T-helper 1 cell treated with Interleukin-12 subunit alpha and Interleukin-12 subunit beta and Interleukin-4 antibody, amounts not matched to agents 30 μg/mL and 1 μg/mL, for 36 hours (primary cell): Measurements from ENCODE around the gene CHST10.
A peak's percentile ranks its signal among the peaks of the same experiment; 100 is the strongest.

Experiments used
- H3K27ac Mint-ChIP-seq: one replicate; pipeline ENCODE4 v1.8.0; 2021; ENCODE audit warnings: mild to moderate bottlenecking, mixed read lengths
- H3K27me3 Mint-ChIP-seq: one replicate; pipeline ENCODE4 v1.8.0; 2021; ENCODE audit warnings: low read depth, mixed read lengths
- H3K36me3 Mint-ChIP-seq: one replicate; pipeline ENCODE4 v1.8.0; 2021; ENCODE audit warnings: low read depth, mixed read lengths
- H3K4me1 Mint-ChIP-seq: one replicate; pipeline ENCODE4 v1.8.0; 2021; ENCODE audit warnings: low read depth, mixed read lengths
- H3K4me3 Mint-ChIP-seq: one replicate; pipeline ENCODE4 v1.8.0; 2021; ENCODE audit warnings: mild to moderate bottlenecking, moderate library complexity, mixed read lengths
- H3K9me3 Mint-ChIP-seq: one replicate; pipeline ENCODE4 v1.8.0; 2021; ENCODE audit warnings: mixed read lengths

Gene CHST10

GRCh38 chr2:100424277-100424875 is 6.9 kb upstream of the CHST10 start:
- no peak overlapping the region for H3K27ac Mint-ChIP-seq
- no peaks in the 10 kb centered on the region for H3K9me3 Mint-ChIP-seq
- peaks cover 2% of the 10 kb centered on the region for H3K4me1 Mint-ChIP-seq
- no peak overlapping the region for H3K4me3 Mint-ChIP-seq
- peaks cover 36% of the 10 kb centered on the region for H3K27me3 Mint-ChIP-seq
- no peaks in the 10 kb centered on the region for H3K36me3 Mint-ChIP-seq

GRCh38 chr2:100423631-100424030 is 6.2 kb upstream of the CHST10 start:
- H3K4me1 Mint-ChIP-seq = peaks cover 2% of the 10 kb centered on the region

GRCh38 chr2:100422320-100423055 is 5.0 kb upstream of the CHST10 start:
- no peak overlapping the region for H3K27ac Mint-ChIP-seq
- no peaks in the 10 kb centered on the region for H3K36me3 Mint-ChIP-seq
- H3K4me1 Mint-ChIP-seq = peaks cover under 1% of the 10 kb centered on the region
- peaks cover 22% of the 10 kb centered on the region for H3K27me3 Mint-ChIP-seq
- no peak overlapping the region for H3K4me3 Mint-ChIP-seq
- H3K9me3 Mint-ChIP-seq = no peaks in the 10 kb centered on the region

More at GRCh38 chr2:100423631-100424030, 6.2 kb upstream of the CHST10 start:
- Mint-ChIP-seq H3K27me3 (peaks cover 28% of the 10 kb centered on the region), H3K9me3 (no peaks in the 10 kb centered on the region), H3K4me3 (no peak overlapping the region), H3K36me3 (no peaks in the 10 kb centered on the region), H3K27ac (no peak overlapping the region)

- no peaks in the 10 kb centered on the region for H3K36me3 Mint-ChIP-seq
- H3K27me3 Mint-ChIP-seq = peaks cover 20% of the 10 kb centered on the region
- no peaks in the 10 kb centered on the region for H3K9me3 Mint-ChIP-seq
- no peak overlapping the region for H3K27ac Mint-ChIP-seq
- H3K4me1 Mint-ChIP-seq = peaks cover 8% of the 10 kb centered on the region
- no peak overlapping the region for H3K4me3 Mint-ChIP-seq
These were observed 2.4 kb upstream of the CHST10 start for GRCh38 chr2:100419915-100420314.

GRCh38 chr2:100418406-100418962 is 1.0 kb upstream of the CHST10 start:
- Mint-ChIP-seq H3K36me3 (no peaks in the 10 kb centered on the region), H3K9me3 (no peaks in the 10 kb centered on the region), H3K27ac (no peak overlapping the region), H3K4me1 (peaks cover 8% of the 10 kb centered on the region), H3K4me3 (peak overlapping the region; percentile 3), H3K27me3 (peaks cover 11% of the 10 kb centered on the region)

- Mint-ChIP-seq H3K4me3 (peak overlapping the region; percentile 78), H3K27ac (no peak overlapping the region), H3K9me3 (no peaks in the 10 kb centered on the region), H3K27me3 (peaks cover 10% of the 10 kb centered on the region), H3K4me1 (peaks cover 8% of the 10 kb centered on the region), H3K36me3 (no peaks in the 10 kb centered on the region)
These were observed 250 bp upstream of the CHST10 start for GRCh38 chr2:100417711-100418124.

GRCh38 chr2:100416397-100416934 is 1.0 kb downstream of the CHST10 start:
- peaks cover 8% of the 10 kb centered on the region for H3K4me1 Mint-ChIP-seq
- peak overlapping the region; percentile 82 for H3K4me3 Mint-ChIP-seq
- H3K27me3 Mint-ChIP-seq = peaks cover 5% of the 10 kb centered on the region
- H3K9me3 Mint-ChIP-seq = no peaks in the 10 kb centered on the region
- no peaks in the 10 kb centered on the region for H3K36me3 Mint-ChIP-seq
- H3K27ac Mint-ChIP-seq = no peak overlapping the region

GRCh38 chr2:100413571-100413970 is 3.9 kb downstream of the CHST10 start:
- H3K27ac Mint-ChIP-seq = no peak overlapping the region
- no peak overlapping the region for H3K4me3 Mint-ChIP-seq
- H3K36me3 Mint-ChIP-seq = no peaks in the 10 kb centered on the region

GRCh38 chr2:100412881-100413321 is 4.6 kb downstream of the CHST10 start:
- Mint-ChIP-seq H3K27me3 (peaks cover 5% of the 10 kb centered on the region), H3K27ac (no peak overlapping the region), H3K36me3 (no peaks in the 10 kb centered on the region), H3K9me3 (no peaks in the 10 kb centered on the region), H3K4me3 (no peak overlapping the region), H3K4me1 (peaks cover 8% of the 10 kb centered on the region)

More at GRCh38 chr2:100413571-100413970, 3.9 kb downstream of the CHST10 start:
- Mint-ChIP-seq H3K9me3 (no peaks in the 10 kb centered on the region), H3K4me1 (peaks cover 8% of the 10 kb centered on the region), H3K27me3 (peaks cover 5% of the 10 kb centered on the region)

- peaks cover 5% of the 10 kb centered on the region for H3K27me3 Mint-ChIP-seq
- no peak overlapping the region for H3K4me3 Mint-ChIP-seq
- H3K9me3 Mint-ChIP-seq = no peaks in the 10 kb centered on the region
- peaks cover 8% of the 10 kb centered on the region for H3K4me1 Mint-ChIP-seq
- H3K36me3 Mint-ChIP-seq = no peaks in the 10 kb centered on the region
- H3K27ac Mint-ChIP-seq = no peak overlapping the region
These were observed 5.0 kb downstream of the CHST10 start for GRCh38 chr2:100412466-100412865.

GRCh38 chr2:100411841-100412292 is 5.6 kb downstream of the CHST10 start:
- H3K36me3 Mint-ChIP-seq = no peaks in the 10 kb centered on the region
- peaks cover 6% of the 10 kb centered on the region for H3K4me1 Mint-ChIP-seq
- H3K27ac Mint-ChIP-seq = no peak overlapping the region
- H3K4me3 Mint-ChIP-seq = no peak overlapping the region
- H3K27me3 Mint-ChIP-seq = peaks cover 3% of the 10 kb centered on the region
- H3K9me3 Mint-ChIP-seq = no peaks in the 10 kb centered on the region

- Mint-ChIP-seq H3K9me3 (no peaks in the 10 kb centered on the region), H3K36me3 (no peaks in the 10 kb centered on the region), H3K27me3 (no peaks in the 10 kb centered on the region), H3K4me3 (no peak overlapping the region), H3K27ac (no peak overlapping the region), H3K4me1 (no peaks in the 10 kb centered on the region)
These were observed 7.4 kb downstream of the CHST10 start for GRCh38 chr2:100409975-100410647.

GRCh38 chr2:100409461-100409860 is 8.0 kb downstream of the CHST10 start:
- no peaks in the 10 kb centered on the region for H3K4me1 Mint-ChIP-seq
- H3K27me3 Mint-ChIP-seq = no peaks in the 10 kb centered on the region
- H3K36me3 Mint-ChIP-seq = no peaks in the 10 kb centered on the region
- no peak overlapping the region for H3K4me3 Mint-ChIP-seq
- H3K9me3 Mint-ChIP-seq = no peaks in the 10 kb centered on the region
- no peak overlapping the region for H3K27ac Mint-ChIP-seq

GRCh38 chr2:100408941-100409340 is 8.5 kb downstream of the CHST10 start:
- no peaks in the 10 kb centered on the region for H3K36me3 Mint-ChIP-seq
- H3K27ac Mint-ChIP-seq = no peak overlapping the region
- H3K27me3 Mint-ChIP-seq = no peaks in the 10 kb centered on the region
- no peaks in the 10 kb centered on the region for H3K4me1 Mint-ChIP-seq
- H3K9me3 Mint-ChIP-seq = no peaks in the 10 kb centered on the region
- no peak overlapping the region for H3K4me3 Mint-ChIP-seq
